Limb (tissue), 2 donors: Measurements from ENCODE around the gene MEX3B.

Experiments used
- DNase-seq, 2 donors: peaks; one replicate each; pipeline ENCODE4 v3.0.0-alpha.2; 2016; ENCODE audit errors: extremely low spot score in 2 of 2

MEX3B gene

GRCh38 chr15:82045892-82046665, at the start of gene MEX3B:
Gene MEX3B (minus strand): TSS chr15:82046018. CDS start chr15:82045705, 313 bp downstream.
- DNase-seq = peak; percentile 98

- no peak for DNase-seq
Measured at GRCh38 chr15:82093774-82094211, 48.0 kb upstream of the MEX3B start.

DNA sequence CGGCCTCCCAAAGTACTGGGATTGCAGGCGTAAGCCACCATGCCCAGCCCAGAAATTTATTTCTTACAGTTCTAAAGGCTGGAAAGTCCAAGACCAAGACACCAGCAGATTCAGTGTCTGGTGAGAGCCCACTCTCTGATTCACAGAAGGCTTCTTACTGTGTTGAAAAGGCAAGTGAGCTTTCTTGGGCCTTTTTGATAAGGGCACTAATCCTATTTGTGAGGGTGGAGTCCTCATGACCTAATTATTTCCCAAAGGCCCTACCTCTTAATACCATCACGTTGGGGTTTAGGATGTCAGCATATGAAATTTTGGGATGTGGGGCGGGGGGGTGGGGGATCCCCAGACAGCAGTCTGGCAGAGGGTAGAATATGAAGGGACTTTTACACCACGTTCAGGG, 47.5 kb upstream of the MEX3B start:
- DNase-seq = no peak

GRCh38 chr15:82091636-82092140, 45.9 kb upstream of the MEX3B start:
- DNase-seq = no peak

- DNase-seq = no peak
Measured at GRCh38 chr15:82086243-82086995, 40.6 kb upstream of the MEX3B start.

DNA sequence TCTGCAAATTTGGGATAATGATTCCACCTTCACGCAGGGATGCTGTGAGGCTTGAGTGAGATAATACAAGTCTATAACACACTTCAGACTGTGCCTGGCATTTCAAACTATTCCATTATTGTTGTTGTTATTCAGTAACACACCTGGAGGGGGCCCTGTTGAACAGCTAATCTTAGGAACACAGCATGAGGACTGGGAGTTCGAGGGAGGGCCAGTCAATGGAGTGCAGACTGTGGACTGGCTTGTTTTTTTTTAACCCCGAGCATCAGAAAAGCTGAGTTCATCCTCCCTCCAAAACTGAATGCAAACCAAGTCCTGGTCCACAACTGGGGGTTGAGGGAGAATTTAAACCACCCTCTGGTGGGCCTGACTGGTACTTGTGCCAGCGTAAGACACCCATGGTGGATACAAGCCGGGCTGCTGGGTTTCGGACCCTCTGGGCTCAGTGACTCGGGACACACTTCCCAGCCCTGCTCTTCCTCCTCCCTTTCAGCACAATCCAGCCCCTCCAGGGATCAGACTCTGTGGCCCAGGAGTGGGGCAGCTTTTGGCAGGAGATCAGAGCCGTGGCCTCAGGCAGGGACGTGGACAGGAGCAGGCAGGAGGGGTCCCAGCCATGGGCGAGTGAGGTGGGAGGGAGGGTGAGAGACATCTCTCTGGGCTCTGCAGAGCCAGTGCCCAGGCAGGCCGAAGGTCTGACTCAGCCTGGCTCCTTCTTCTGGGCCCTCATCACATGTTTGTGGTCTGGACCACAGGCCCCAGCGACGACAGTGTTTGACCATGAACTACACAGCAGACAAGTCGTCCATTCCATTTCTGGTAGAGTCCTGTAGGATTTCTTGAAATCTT, 36.3 kb upstream of the MEX3B start:
- no peak for DNase-seq

DNA sequence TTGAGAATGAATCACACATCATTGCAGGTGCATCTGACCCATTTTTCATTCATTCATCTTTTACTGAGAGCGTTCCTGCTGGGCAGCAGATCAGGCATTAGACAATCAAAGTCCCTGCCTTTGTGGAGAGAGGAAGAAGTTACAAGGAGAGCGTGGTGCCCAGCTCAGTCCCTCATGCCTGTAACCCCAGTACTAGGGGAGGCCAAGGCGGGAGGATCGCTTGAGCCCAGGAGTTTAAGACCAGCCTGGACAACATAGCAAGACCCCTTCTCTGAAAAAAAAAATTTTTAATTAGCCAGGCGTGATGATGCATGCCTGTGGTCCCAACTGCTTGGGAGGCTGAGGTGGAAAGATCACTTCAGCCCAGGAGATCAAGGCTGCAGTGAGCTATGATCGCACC, 35.0 kb upstream of the MEX3B start:
- no peak for DNase-seq

DNA sequence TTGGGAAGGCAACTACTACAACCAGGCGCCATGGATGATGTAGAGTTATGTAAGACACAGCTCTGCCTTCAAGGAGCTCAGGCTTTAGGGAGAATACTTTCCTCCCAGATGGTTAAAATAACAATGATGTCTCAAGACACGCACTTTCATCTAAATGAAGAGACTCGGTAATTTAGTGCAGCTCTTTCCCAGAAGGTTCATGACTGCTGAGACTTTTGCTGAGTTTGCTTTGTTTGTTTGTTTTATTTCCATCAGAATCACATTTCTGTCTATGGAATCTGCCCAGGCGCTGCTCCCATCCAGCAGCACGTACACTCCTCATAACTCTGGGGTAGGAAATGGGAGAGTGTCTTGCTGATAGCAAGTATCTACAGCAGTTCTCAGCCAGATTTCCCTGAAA, 33.9 kb upstream of the MEX3B start:
- DNase-seq = no peak

- no peak for DNase-seq
Measured at GRCh38 chr15:82074610-82075009, 28.8 kb upstream of the MEX3B start.

- no peak for DNase-seq
Measured at GRCh38 chr15:82072926-82073537, 27.2 kb upstream of the MEX3B start.

GRCh38 chr15:82066455-82066854, 20.6 kb upstream of the MEX3B start:
- DNase-seq = no peak

DNA sequence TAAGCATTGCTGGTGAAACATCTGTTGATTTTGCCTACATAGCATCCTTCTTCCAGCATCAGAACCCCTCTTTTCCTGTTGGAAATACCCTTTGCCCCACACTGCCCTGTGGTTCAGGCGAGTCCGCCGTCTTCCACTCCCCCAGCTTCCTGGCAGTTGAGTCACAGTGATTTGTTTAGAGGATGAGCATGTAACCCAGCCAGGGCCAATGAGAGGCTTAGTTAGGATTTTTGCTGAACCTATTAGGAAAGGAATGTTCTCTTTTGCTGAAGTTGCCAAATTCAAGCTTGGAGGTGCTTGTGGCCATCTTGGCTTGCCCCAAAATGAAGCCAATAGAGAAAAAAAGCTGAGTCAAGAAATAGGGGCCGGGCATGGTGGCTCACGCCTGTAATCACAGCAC, 19.0 kb upstream of the MEX3B start:
- DNase-seq = no peak

GRCh38 chr15:82062479-82063454, 16.9 kb upstream of the MEX3B start:
- no peak for DNase-seq

- DNase-seq = no peak
Measured at GRCh38 chr15:82060817-82061216, 15.0 kb upstream of the MEX3B start.

GRCh38 chr15:82058517-82059204, 12.8 kb upstream of the MEX3B start:
- DNase-seq = no peak

DNA sequence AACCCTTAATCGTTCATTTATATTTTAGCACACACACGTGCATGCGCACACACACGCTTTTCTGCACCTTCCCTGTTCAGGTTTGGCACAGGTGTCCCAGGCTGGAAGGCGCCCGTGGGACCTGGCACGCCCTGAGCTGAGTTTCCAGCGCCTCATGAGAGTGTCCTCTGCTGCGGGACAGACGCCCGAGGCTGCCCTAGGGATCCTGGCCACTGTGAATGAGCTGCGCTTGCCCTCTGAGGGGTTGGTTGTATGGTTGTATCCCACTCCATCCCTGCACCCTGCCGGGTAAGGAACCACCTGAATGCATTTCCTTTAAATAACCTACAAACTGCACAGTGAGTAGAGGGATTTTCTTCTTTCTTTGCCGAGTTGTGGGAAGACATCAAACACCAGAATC, 12.2 kb upstream of the MEX3B start:
- DNase-seq = no peak

DNA sequence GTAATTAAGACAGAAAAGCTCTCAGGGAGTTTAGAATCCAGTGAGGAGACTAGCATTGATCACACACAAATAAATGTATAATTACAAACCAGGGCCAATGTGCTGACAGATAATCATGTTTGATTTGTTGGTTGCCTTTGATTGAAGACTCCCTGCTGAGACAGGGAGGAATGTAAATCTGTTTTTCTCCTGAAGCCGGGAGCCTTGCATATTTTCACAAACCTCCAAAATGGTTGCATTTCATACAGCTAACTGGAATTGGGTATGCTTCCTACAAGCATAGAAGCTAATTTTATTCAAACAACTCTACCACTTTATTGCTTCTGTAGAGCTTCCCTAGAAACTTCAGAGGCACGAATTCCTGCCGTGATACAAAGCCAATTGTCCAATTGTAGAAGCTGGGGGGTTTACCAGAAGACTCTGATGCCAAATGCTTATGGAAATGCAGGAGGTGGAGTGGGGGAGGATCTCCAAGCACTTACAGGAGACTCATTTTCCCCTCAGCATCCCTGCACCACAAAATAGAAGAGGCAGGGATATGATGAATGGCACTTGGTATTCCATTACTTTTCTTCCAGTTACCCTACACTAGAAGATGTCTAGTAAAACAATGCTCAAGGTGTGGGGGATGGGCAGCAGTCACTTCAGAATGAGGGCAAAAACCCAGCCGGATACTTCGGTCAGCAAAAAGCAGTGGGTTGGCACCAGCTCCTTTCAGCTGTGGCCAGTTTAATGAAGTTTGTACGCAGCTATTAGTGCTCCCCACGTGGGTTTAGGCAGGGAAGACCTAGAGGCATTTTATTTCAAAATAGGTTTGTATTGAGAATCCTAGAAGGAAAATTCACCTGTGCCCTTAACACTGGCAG, 11.4 kb upstream of the MEX3B start:
- no peak for DNase-seq

DNA sequence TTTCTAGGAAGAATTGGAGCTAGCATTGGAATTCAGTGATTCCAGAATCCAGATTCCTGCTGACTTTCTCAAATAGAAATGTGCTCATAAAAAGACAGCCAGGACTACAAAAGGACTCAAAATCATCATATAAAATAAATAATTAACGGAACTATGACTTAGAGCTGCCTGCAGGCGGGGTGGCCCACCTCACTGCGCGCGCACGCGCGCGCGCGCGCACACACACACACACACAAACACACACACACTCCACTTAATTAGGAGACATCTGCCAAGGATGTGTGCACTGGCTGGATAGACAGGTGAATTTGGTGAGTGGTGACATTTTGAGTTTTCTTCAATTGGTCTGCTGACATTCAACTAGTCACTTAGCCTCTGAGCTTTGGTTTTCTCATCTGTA, 6.9 kb upstream of the MEX3B start:
- DNase-seq = no peak

DNA sequence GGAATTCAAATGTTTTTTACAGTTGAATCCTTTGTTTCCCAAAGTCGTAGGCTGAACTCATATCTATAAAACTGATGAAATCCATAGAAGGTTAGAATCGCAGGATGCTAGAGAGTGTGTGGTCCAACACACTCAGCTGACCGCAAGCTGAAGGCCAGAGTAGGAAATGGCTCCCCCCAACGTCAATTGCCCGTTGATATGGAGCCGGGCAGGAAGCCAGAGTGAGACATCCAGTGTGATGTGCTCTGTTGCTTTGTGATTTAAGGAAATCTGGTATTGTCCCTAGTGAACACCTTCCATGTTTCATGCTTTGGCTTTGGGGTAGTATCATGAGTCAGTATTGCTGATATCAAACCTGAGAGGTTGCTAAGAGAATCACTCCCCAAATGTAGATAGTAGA, 5.8 kb upstream of the MEX3B start:
- DNase-seq = no peak
